ENCODE results near the gene HINT3. TPM values are rescaled to one million over a fixed set of nuclear protein-coding genes. Genes with fewer than 3 reads are reported as not detected.
A peak's percentile ranks its signal among the peaks of the same experiment; 100 is the strongest.
"Not testable (repeated sequence)": the region's sequence is repeated elsewhere in the genome, so short reads cannot be mapped to it uniquely, and the experiment has no call there.

Gene HINT3
- total RNA-seq, 1 donor from 2014 or later = 34.8 TPM

- peak; percentile 99 for ATAC-seq
- DNase-seq (ENCODE audit: missing footprints) = peak; percentile 92
- intact Hi-C loops (cut with DNase I) = no loop called here
These were observed 29.9 kb downstream of the HINT3 start, which contains the start of gene TRMT11 for GRCh38 chr6:125986301-125987025. TSS of gene TRMT11 (plus strand) at chr6:125986540. CDS start at chr6:125986551, 11 bp downstream.

- no peak for DNase-seq (ENCODE audit: missing footprints)
- intact Hi-C loops (cut with DNase I) = no loop called here
- peak; percentile 12 for ATAC-seq
These were observed 30.6 kb downstream of the HINT3 start for GRCh38 chr6:125987026-125987617.

- ATAC-seq (no peak), DNase-seq (ENCODE audit: missing footprints) (no peak)
- intact Hi-C loops (cut with DNase I) = no loop called here
These were observed 31.7 kb downstream of the HINT3 start for GRCh38 chr6:125988280-125988679.

- DNase-seq (ENCODE audit: missing footprints) (no peak), ATAC-seq (no peak)
- intact Hi-C loops (cut with DNase I) = no loop called here
These were observed 33.1 kb downstream of the HINT3 start for GRCh38 chr6:125989631-125990030.

- DNase-seq (ENCODE audit: missing footprints) = no peak
These were observed 35.1 kb downstream of the HINT3 start for GRCh38 chr6:125991653-125992052.

GRCh38 chr6:125994670-125995488, 38.3 kb downstream of the HINT3 start:
- intact Hi-C loops (cut with DNase I) = no loop called here
- ATAC-seq (peak; percentile 82), DNase-seq (ENCODE audit: missing footprints) (no peak)

More at GRCh38 chr6:125991653-125992052, 35.1 kb downstream of the HINT3 start:
- intact Hi-C loops (cut with DNase I) = no loop called here
- ATAC-seq = no peak

- intact Hi-C loops (cut with DNase I) = no loop called here
- peak; percentile 75 for DNase-seq (ENCODE audit: missing footprints)
- peak; percentile 89 for ATAC-seq
These were observed 39.5 kb downstream of the HINT3 start for GRCh38 chr6:125995972-125996580.

GRCh38 chr6:126002755-126003679, 46.4 kb downstream of the HINT3 start:
- intact Hi-C loops (cut with DNase I) = no loop called here
- DNase-seq (ENCODE audit: missing footprints) (no peak), ATAC-seq (no peak)

GRCh38 chr6:126007800-126008199, 51.2 kb downstream of the HINT3 start:
- DNase-seq (ENCODE audit: missing footprints) = no peak
- ATAC-seq = no peak
- intact Hi-C loops (cut with DNase I) = no loop called here

- no peak for DNase-seq (ENCODE audit: missing footprints)
- intact Hi-C loops (cut with DNase I) = no loop called here
- ATAC-seq = no peak
These were observed 53.5 kb downstream of the HINT3 start for GRCh38 chr6:126010040-126010439.

- intact Hi-C loops (cut with DNase I) = no loop called here
- DNase-seq (ENCODE audit: missing footprints) (no peak), ATAC-seq (no peak)
These were observed 59.3 kb downstream of the HINT3 start for GRCh38 chr6:126015863-126016262.

GRCh38 chr6:126016591-126016990, 60.0 kb downstream of the HINT3 start:
- intact Hi-C loops (cut with DNase I) = no loop called here
- DNase-seq (ENCODE audit: missing footprints) = no peak
- ATAC-seq = no peak

- no peak for ATAC-seq
- no peak for DNase-seq (ENCODE audit: missing footprints)
- intact Hi-C loops (cut with DNase I) = no loop called here
These were observed 61.1 kb downstream of the HINT3 start for GRCh38 chr6:126017668-126018067.

GRCh38 chr6:126020305-126021050, 63.9 kb downstream of the HINT3 start:
- DNase-seq (ENCODE audit: missing footprints) = no peak
- ATAC-seq = no peak

GRCh38 chr6:126023474-126023873, 66.9 kb downstream of the HINT3 start:
- DNase-seq (ENCODE audit: missing footprints); intact Hi-C loops (cut with DNase I); ATAC-seq: not testable (repeated sequence)

More at GRCh38 chr6:126020305-126021050, 63.9 kb downstream of the HINT3 start:
- intact Hi-C loops (cut with DNase I) = no loop called here

GRCh38 chr6:126026001-126026400, 69.4 kb downstream of the HINT3 start:
- ATAC-seq = no peak
- intact Hi-C loops (cut with DNase I) = no loop called here
- DNase-seq (ENCODE audit: missing footprints) = no peak

GRCh38 chr6:126027601-126028000, 71.0 kb downstream of the HINT3 start:
- ATAC-seq (no peak), DNase-seq (ENCODE audit: missing footprints) (no peak)
- intact Hi-C loops (cut with DNase I) = no loop called here
